Activated naive CD8-positive, alpha-beta T cell treated with anti-CD3 and anti-CD28 coated beads, Interleukin-2, amount 50 U/mL, for 16 hours (primary cell): ENCODE data around the gene TTC7B.

Experiments used
- DNase-seq: peaks from one replicate; pipeline ENCODE4 v3.0.0-alpha.2; 2020; ENCODE audit warnings: low read depth, low spot score

TTC7B gene

DNA sequence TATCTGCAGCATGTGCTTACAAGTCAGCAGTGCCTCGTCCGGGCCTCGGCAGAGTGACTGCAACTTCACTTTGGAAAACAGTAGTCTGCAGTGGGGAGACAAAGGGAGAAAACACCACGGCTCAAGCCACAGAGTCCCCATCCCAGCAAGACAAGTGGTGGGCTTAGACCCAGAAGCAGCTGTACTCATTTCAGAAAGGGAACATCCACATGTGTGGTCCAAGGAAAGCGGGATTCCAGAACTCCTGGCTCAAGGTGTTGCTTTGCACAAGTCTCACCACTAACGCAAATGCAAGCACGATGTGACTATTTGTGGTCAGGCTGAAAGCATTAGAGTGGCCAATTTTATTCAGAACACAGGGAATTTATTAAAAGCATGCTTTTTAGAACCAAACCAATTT, 198.3 kb downstream of the TTC7B start:
- DNase-seq = no peak

DNA sequence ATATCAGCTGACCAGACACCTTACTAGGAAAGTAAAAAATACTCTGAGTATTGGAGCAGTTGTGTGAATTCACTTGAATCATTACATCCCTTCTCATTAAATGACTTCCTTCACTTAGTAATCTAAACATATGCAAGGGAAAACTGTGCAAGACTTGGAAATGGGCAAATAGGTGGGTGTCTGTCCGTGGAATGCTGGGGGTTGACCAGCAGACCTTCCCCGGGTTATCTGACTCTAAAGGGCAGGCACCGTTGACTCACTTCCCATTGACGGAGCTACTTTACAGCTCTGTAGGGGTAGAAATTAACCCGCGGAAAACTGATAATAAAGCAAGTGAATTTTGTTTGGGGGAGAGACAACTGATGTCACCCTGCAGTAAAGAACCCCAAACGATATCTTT, 199.3 kb downstream of the TTC7B start:
- no peak for DNase-seq

DNA sequence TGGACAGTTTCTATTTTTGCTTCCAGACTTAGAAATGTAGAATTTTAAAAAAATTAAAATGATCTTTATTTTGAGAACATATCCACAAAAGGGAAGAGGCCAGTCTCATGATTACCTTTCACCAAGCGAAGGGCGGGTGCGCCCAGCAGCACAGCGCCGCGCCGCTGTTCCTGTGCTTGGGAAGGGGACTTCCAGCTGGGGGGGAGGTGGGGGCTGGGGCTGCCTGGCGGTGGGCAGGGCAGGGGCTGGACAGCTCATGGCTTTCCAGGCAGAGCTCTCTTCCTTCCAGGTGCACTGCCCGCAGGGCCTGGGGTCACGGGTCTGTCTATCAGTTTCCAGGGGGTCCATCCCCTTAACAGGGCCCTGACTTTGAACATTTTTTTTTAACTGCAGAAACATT, 199.9 kb downstream of the TTC7B start:
- no peak for DNase-seq

DNA sequence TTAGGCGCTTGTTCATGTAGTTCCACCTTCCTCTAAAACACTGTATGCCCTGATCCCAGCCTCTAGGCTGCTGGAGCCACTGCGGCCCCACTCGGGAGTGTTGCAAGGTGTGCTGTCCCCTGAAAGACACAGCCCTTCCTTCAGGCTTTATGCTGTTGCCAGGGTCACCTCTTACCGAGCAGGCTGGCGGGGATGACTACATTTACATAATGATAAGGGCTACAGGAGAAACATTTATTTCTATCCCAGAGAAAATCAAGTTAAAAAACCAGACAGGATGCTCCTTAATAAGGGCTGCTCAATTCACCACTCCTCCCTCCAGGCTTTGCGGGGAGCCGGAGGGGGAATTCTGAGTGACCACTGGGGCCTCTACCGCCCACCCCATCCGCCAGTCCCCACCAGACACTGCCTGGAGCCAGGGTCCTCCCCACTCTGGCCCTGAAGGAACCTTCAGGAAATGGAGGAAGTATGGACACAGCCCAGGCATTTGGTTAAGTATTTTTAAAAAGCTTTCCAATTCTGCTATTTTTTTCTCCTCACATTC, 200.6 kb downstream of the TTC7B start:
- DNase-seq = no peak

GRCh38 chr14:90614696-90615516, 201.3 kb downstream of the TTC7B start:
- no peak for DNase-seq

DNA sequence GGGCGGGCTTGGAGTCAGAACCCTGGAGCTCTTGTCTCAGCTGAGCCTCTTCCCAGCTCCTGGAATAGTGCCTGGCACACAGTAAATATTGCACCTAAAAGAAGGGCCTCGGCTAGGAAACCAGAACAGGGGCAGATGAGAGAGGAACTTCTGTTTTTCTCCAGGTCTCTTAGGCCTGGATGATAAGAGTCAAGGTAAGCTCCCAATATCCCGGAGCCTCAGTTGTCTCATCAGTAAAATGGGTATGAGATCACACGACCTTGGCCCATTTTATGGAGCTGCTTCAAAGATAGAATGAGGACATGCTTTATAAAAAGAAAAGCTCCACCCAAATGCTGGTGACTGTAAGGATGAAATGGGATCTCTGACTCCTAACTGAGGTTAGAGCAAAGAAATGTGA, 202.2 kb downstream of the TTC7B start:
- DNase-seq = no peak

DNA sequence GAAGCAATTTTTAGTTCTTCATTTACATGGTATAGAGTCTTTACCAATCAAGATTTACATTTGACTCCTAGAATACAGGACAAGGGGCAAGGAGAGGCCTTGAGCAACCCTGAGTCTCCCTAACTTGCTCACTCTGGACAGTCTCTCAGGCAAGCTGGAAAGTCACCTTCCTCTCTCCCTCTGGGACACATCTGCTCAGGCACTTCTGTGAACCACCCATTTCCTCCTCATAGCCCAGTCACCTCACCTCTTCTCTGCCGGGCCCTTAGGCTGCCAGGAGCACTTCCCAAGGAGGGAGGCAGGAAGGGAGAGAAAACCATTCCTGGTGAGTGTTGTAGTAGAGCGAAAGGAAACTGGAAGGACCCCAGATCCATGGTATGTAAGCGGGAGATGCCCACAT, 202.8 kb downstream of the TTC7B start:
- no peak for DNase-seq

- DNase-seq = no peak
These were observed 203.4 kb downstream of the TTC7B start for GRCh38 chr14:90612801-90613200.

GRCh38 chr14:90611936-90612335, 204.3 kb downstream of the TTC7B start:
- no peak for DNase-seq

GRCh38 chr14:90611501-90611900, 204.7 kb downstream of the TTC7B start:
- DNase-seq = no peak

- DNase-seq = no peak
These were observed 205.7 kb downstream of the TTC7B start for GRCh38 chr14:90610346-90611040.

DNA sequence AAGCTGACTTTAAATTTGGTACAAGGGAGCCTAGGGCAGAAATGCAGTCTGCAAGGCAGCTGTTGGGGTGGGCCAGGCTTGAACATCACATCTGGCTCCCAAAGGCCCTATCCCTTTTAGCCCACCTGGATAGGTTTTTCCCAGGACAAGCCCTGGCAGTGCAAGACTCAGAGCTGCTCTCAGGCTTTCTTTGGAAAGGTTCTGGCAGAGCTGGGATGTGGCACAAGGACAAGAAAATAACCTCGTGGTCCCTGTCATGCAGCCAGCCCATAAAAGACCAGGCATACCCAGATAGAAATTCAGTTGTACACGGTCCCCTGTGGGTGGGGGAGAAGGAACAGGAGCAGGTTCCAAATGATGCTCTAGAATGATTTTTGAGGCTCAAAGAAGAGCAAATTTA, 206.9 kb downstream of the TTC7B start:
- DNase-seq = no peak

- no peak for DNase-seq
These were observed 207.3 kb downstream of the TTC7B start for GRCh38 chr14:90608929-90609341.

DNA sequence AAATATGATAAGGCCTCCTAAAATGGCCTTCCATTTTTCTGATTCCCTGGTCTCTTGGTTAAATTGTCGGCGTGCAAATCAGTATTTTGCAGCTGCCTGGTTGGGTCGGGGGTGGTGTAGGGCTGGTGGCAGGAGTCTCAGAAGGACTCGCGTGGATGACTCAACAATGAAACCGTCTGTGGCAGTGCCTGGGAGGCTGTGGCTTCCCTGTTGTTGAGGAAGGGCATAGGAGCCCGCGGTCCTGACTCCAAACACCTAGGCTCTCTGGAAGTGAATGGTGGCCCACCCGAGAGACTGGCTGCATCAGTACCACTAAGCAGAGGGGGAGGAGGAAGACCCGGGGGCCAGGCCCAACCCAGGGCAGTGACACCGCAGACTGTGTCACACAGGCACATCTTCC, 207.9 kb downstream of the TTC7B start:
- DNase-seq = no peak

DNA sequence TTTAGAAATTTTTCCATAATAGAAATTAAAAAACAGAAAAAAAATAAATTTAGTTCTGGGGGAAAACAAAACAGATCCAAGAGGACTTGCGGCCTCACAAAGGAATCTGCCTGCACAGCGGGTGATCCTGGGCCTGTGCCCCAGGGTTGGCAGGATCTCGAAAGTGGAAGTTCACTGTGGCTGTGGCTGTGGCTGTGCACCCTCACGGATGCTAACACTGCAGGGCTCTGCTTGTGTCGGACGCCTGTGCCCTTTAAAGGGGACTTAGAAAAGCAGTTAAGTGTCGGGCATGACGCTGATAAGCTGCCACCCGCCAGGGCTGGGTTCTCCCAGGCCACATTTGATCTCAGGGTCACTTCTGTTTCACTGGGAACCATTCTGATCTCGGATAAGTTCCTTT, 209.1 kb downstream of the TTC7B start:
- no peak for DNase-seq

DNA sequence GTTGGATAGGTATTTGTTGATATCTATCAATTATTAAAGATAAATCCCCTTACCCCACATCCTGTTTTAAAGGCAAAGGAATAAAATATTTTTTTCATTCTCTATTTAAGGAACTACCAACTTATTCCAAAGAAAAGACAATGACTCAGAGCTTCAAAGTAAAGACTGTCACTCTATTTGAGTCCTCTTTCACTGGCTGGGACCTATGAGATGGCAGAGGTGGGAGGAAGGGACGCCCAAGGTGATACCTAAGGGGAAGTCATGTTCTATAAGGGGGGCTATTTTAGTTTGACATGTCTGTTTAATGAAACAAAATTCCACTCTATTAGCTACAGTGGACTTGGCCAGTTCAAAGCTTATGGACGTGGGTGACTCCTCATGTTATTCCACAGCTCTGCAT, 209.8 kb downstream of the TTC7B start:
- DNase-seq = no peak

- DNase-seq = no peak
These were observed 210.8 kb downstream of the TTC7B start for GRCh38 chr14:90605430-90605829.

DNA sequence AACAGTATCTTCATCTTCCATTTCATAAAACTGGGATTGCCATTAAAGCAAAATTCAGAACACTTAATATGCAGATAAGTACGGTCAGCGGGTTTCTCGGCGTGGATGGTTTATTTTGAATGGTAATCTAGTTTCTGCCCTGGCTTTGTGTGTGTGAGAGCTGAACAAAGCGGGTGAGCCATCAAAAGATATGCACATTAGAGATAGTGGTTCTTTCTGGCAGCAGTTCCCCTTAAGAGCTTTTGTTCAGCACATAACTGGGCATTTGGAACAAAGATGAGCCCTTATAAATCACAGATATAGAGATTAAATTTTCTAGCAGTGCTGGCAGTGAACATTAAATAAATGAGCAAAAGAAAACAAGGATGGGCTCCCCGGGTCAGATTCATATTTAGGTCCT, 211.9 kb downstream of the TTC7B start:
- DNase-seq = no peak

GRCh38 chr14:90603841-90604240, 212.4 kb downstream of the TTC7B start:
- DNase-seq = no peak

- no peak for DNase-seq
These were observed 212.9 kb downstream of the TTC7B start for GRCh38 chr14:90603336-90603735.

- DNase-seq = no peak
These were observed 214.0 kb downstream of the TTC7B start for GRCh38 chr14:90602088-90602687.

DNA sequence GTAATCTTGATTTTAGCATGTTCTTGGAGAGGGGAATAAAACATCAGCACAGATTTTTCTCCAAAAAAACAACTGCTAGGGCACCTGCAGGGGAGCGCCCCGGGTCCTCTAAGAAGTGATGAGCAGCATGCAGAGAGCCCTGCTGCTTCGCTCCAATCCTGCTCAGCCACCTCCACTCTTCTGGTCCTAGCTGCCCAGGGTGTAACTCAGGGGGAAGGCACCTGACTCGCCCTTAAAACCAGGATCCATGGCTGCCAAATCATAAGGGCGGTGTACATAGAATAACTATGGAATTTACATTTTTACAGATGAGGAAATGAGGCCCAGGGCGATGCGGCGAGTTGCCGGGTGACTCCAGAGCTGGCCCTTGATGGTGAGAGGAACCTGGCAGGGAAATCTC, 214.7 kb downstream of the TTC7B start:
- DNase-seq = no peak

DNA sequence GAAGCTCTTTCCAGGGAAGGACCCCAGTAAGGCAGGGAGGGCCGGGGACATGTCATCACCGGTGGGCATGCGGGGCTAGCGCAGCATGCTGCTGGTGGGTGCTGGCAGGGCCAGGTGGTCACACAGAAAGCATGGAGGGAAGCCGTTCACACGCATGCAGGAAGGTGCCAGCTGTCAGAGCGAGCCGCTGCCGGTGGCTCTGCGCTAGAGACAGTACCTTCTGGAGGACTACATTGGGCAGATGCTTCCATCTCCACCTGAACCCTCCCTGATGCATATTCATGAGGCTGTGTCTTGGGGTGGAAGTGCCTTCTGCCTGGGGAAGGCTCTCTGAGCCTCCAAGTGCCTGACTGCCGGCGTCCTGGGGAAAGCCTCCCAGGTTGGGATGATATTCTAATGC, 215.6 kb downstream of the TTC7B start:
- no peak for DNase-seq
